Occipital lobe (tissue), 2 donors: Measurements from ENCODE around the gene SH3GLB2. TPM values are rescaled to one million over a fixed set of nuclear protein-coding genes. Genes with fewer than 3 reads are reported as not detected.
A peak's percentile ranks its signal among the peaks of the same experiment; 100 is the strongest.
"Not testable (repeated sequence)": the region's sequence is repeated elsewhere in the genome, so short reads cannot be mapped to it uniquely, and the experiment has no call there.

ENCODE experiments used
- DNase-seq: peaks from one replicate; lab custom pipeline; 2025; lab: John Stamatoyannopoulos, UW
- total RNA-seq: library from RNA; depleted of rRNA; stranded (reverse); fragments of >200 nt; gene quantifications from one replicate; pipeline ENCODE4 v1.2.3, GENCODE V29; 2014

The SH3GLB2 gene
- total RNA-seq, 1 donor from 2014 or later, result 56.6 TPM

DNA sequence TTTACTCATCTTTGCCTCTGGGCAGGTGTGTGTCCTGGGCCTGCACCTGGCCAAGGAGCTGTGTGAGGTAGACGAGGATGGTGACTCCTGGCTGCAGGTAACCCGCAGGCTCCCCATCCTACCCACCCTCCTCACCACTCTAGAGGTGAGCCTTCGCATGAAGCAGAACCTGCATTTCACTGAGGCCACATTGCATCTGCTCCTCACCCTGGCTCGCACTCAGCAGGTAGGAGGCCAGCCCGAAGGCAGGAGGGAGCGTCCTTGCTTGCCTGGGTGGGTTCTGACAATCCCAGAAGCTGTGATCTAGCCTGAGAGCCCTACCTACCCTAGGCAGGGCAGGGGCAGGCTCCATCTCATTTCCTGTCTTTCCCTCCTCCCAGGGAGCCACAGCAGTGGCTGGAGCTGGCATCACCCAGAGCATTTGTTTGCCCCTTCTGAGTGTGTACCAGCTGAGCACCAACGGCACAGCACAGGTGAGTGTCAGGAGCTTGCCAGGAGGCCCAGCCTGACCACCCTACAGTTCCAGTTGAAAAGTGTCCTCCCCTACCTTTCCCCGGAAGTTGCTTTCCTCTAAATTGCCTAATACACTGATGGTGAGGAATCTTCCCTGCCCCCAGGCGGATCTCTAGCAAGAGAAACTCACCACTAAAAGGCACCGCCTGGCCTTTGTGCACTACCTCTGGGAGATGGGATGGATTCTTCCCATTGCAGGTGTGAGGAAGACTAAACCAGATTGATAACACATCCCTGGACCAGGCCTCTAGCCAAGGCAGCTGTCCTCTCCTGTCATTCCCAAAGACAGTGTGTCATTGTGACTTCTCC is 26.4 kb downstream of the SH3GLB2 start:
- DNase-seq, result no peak

DNA sequence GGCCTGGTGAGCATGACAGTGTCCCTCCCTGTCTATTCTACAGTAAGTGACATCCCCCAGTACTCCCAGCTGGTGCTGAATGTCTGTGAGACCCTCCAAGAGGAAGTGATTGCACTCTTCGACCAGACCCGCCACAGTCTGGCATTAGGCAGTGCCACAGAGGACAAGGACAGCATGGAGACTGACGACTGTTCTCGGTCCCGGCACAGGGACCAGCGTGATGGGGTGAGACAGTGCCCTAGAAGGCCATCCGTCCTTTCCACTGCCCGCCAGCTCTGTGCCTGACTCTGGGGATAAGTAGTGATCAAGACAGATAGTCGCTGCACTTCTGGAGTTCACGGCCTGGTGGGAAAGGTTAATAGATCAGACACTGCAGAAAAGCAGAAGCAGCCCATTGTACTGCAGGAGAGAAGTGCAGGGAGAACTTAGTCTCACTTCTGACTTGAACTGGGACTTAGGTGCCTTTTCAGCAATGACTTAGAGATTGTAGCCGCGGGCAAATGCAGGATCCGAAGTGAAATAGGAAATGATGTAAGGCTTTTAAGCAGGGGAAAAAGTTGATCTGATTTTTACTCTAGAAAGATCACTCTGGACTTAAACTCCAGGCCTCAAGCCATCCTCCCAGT is 28.4 kb downstream of the SH3GLB2 start:
- no peak for DNase-seq

DNA sequence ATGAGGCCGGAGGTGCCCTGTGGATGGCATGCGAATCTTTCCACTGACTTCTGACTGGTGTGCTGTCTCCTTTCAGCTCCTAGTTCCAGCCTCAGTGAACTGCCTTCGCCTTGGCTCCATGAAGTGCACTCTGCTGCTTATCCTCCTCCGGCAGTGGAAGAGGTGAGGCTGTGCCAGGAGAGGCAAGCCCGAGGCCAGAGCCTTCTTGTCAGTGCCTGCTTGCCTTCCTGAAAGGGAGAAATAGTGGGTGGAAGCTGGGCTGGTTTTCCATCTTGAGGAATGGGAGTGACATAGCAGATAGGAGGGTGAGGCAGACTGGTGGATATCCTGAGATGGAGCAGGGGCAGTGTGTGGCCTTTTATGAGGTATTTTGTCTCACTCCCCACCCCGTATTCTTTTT is 29.7 kb downstream of the SH3GLB2 start:
- no peak for DNase-seq

DNA sequence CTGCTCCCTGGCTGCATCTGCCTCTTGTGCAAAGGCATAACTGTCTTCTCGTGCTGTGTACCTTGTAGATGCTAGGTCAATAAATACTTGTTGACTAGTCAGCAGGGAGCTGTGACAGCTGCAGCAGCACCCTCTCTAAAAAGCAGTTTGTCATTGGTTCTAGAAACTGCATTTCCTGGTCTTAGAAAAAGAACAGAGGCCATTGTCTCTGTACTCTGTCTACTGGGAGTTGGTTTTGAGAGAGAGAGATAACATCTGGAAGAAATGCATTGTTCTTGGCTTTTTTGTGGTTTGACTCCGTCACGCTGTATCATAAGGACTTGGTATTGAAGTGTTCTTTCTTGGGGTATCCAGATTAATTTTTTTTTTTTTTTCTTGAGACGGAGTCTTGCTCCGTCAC is 32.3 kb downstream of the SH3GLB2 start:
- DNase-seq, result no peak

DNA sequence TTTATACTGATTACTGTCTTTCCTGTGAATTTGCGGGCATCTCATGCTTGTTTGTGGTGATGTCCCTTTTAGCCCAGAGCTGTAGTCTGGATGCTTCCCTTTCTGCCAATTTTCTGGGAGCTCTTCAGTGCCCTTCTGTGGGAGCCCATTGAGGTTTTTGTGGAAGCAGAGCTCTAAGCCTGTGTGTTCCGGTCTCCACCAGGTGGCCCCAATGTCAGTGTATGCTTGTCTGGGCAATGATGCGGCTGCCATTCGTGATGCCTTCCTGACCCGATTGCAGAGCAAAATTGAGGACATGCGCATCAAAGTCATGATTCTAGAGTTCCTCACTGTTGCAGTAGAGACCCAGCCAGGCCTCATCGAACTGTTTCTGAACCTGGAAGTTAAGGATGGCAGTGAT is 35.1 kb downstream of the SH3GLB2 start:
- DNase-seq, result peak; percentile 24

DNA sequence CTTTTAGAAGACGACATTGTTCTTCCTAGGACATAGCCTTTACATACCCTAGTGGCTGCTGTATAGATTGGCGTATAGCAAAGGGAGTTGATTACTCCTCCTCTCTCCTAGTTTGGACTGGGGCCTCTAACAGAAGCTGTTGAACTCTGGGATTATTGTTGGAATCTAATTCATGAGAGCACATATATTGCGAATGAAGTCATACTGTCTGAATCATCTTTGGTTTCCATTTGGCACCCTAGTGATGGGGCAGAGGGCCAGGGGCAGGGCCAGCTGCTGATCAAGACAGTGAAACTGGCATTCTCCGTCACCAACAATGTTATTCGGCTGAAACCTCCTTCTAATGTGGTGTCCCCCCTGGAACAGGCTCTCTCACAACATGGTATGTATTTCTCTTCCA is 40.3 kb downstream of the SH3GLB2 start:
- no peak for DNase-seq

DNA sequence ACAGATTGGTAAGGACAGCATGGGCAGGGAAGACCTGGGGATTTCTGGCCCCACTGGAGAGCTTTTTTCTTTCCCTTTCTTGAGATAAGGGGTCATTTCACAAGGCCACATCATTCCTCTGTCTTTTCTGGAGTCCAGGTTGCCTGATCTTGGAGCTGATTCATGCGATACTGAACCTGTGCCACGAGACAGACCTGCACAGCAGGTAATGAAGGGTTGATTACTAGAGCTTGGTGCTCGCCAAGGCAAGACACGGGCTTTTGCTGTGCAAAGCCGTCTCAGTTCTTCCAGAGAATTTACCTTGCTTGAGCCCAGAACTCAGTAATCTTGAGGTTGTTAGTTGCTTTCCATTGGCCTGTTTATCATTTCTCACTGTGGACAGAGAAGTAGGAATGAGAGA is 41.5 kb downstream of the SH3GLB2 start:
- no peak for DNase-seq

DNA sequence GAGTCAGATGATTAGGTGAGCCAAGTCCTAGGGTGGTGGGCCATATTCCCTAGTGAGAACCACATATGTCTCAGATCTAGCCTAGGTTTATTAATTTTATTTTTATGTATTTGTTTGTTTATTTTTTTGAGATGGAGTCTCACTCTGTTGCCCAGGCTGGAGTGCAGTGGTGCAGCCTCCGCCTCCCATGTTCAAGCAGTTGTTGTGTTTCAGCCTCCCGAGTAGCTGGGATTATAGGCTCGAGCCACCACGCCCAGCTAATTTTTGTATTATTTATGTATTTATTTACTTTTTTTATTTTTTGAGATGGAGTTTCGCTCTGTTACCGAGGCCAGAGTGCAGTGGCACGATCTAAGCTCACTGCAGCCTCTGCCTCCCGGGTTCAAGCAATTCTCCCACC is 44.6 kb downstream of the SH3GLB2 start:
- no peak for DNase-seq

DNA sequence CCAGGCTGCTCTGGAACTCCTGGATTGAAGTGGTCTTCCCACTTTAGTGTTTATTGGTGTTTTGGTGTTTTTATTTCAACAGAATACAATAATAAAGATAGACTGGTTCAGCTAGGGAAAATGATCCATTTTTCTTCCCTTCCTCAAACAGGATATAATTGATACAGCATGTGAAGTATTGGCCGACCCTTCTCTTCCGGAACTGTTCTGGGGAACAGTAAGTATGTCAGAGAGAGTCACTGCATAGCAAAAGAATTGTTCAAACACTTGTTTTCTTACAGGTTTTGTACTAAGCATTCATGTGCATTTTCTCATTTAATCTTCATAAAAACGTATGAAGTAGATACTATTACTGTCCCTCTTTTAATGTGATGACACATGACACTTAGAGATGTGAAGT is 49.0 kb downstream of the SH3GLB2 start:
- DNase-seq, result no peak

DNA sequence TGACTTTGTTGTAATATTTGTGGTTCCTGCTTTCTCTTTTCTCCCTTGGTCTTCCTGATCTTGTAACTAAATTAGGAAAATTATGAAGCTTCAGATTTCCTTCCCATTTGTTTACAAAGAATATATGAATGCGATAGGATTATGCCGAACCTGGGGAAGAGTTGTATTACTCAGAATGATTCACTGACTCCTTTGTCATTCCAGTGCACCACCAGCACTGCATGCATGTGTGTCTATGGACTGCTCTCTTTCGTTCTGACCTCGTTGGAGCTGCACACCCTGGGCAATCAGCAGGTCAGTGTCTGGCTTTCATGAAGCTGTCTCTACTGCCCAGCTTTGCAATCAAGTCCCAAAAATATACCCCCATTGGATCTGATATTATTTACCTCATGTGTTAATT is 55.2 kb downstream of the SH3GLB2 start:
- no peak for DNase-seq

DNA sequence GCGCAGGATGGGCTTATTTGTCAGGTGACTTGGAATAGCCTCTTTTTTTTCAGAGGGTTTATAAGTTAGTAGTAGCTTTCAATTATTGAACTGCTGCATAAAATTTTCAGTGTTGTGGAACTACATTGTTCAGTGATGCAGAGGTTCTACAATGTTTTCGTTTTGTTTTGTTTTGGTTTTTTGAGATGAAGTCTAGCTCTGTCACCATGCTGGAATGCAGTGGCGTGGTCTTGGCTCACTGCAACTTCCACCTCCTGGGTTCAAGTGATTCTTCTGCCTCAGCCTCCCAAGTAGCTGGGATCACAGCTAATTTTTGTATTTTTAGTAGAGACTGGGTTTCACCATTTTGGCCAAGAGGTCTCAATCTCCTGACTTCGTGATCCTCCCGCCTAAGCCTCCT is 58.6 kb downstream of the SH3GLB2 start:
- no peak for DNase-seq

DNA sequence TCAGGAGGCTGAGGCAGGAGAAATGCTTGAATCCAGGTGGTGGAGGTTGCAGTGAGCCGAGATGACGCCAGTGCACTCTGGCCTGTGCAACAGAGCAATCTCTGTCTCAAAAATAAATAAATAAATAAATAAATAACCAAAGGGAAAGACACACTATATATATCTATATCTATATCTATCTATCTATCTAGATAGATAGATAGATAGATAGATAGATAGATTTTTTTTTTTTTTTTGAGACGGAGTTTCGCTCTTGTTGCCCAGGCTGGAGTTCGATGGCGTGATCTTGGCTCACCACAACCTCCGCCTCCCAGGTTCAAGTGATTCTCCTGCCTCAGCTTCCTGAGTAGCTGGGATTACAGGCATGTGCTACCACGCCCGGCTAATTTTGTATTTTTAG is 66.7 kb downstream of the SH3GLB2 start:
- DNase-seq, result not testable (repeated sequence)

Other genes starting within 250 kb of the SH3GLB2 start
- gene TBC1D13, start 241.1 kb downstream of the SH3GLB2 start, total RNA-seq, result 7.5 TPM
- gene ENDOG, start 209.8 kb downstream of the SH3GLB2 start, total RNA-seq, result 21.1 TPM
- 14.2 TPM for gene SPOUT1, start 198.5 kb downstream of the SH3GLB2 start, total RNA-seq
- gene KYAT1, start 146.4 kb downstream of the SH3GLB2 start, total RNA-seq, result 9.0 TPM
- 20.4 TPM for gene LRRC8A, start 146.2 kb downstream of the SH3GLB2 start, total RNA-seq
- gene PHYHD1, start 107.3 kb downstream of the SH3GLB2 start, total RNA-seq, result 1.1 TPM
- 14.7 TPM for gene DOLK, start 80.7 kb downstream of the SH3GLB2 start, total RNA-seq
- 17.8 TPM for gene NUP188, start 80.6 kb downstream of the SH3GLB2 start, total RNA-seq
- 18.4 TPM for gene MIGA2, start 8.3 kb upstream of the SH3GLB2 start, total RNA-seq
- gene DOLPP1, start 52.8 kb upstream of the SH3GLB2 start, total RNA-seq, result 16.5 TPM
- 13.6 TPM for gene CRAT, start 82.5 kb upstream of the SH3GLB2 start, total RNA-seq
- gene PTPA, start 83.1 kb upstream of the SH3GLB2 start, total RNA-seq, result 57.9 TPM
- 44.3 TPM for gene IER5L, start 149.9 kb upstream of the SH3GLB2 start, total RNA-seq